ENCODE measurements around the gene PATJ. TPM values are rescaled to one million over a fixed set of nuclear protein-coding genes. Genes with fewer than 3 reads are reported as not detected.
"Not testable (repeated sequence)": the region's sequence is repeated elsewhere in the genome, so short reads cannot be mapped to it uniquely, and the experiment has no call there.

The PATJ gene
- total RNA-seq, 4 donors from 2014 or later: 54.9 to 187 (median 62.1) TPM

DNA sequence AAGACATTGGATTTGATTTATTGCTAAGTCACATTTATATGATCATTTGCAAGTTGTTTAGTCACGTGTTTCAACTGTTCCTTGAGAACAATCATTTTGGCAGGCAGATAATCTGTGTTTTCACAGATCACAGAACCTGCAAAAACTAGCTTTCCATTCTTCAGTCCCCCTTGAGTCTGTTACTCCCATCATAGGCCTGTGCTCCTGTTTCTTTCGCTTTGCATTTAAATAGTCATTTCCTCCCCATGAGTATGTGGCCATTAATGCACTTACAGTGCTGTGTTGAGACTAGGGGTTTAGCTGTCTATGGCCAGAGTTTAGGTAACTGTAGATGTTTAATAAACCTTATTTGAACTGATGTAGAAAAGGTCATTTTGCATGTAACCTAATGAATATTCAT lies 214.5 kb downstream of the PATJ start:
- H3K36me3 ChIP-seq: no peaks in the 10 kb centered on the region
- DNase-seq (ENCODE audit: low spot score in 2 of 2): no peak
- H3K9me3 ChIP-seq: no peaks in the 10 kb centered on the region
- TF ChIP-seq POLR2A (IDR thresholded peaks at IDR 0.05) (no peak), POLR2AphosphoS5 (IDR thresholded peaks at IDR 0.05) (no peak), EP300 (IDR thresholded peaks at IDR 0.05) (no peak)
- TF ChIP-seq, protein P1, sequence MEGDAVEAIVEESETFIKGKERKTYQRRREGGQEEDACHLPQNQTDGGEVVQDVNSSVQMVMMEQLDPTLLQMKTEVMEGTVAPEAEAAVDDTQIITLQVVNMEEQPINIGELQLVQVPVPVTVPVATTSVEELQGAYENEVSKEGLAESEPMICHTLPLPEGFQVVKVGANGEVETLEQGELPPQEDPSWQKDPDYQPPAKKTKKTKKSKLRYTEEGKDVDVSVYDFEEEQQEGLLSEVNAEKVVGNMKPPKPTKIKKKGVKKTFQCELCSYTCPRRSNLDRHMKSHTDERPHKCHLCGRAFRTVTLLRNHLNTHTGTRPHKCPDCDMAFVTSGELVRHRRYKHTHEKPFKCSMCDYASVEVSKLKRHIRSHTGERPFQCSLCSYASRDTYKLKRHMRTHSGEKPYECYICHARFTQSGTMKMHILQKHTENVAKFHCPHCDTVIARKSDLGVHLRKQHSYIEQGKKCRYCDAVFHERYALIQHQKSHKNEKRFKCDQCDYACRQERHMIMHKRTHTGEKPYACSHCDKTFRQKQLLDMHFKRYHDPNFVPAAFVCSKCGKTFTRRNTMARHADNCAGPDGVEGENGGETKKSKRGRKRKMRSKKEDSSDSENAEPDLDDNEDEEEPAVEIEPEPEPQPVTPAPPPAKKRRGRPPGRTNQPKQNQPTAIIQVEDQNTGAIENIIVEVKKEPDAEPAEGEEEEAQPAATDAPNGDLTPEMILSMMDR (IDR thresholded peaks at IDR 0.05): no peak
- H3K4me1 ChIP-seq: no peaks in the 10 kb centered on the region
- no peak overlapping the region for H3K27ac ChIP-seq
- no peak overlapping the region for H3K4me3 ChIP-seq
- H3K27me3 ChIP-seq: no peaks in the 10 kb centered on the region
- WGBS: 76% methylated on average over 2 of the region's 2 CpGs

DNA sequence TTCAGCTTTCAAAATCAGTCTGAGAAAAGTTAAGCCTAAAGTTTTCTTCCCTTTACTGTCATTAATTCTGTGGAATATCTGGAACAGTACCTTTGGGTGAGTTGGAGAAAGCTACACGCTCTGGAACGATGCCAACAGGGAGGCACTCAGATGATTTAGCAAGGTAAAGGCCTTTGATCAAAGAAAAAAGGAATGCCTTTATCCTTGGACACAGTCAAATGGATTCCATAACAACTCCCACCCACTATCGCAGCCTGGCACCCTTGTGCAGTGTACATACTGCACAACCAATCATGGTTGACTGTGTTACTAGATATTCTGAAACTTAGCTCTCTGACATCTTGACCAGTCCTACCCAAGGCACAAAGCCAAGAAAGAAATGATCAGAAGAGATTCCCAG lies 218.7 kb downstream of the PATJ start:
- no peak for DNase-seq (ENCODE audit: low spot score in 2 of 2)
- TF ChIP-seq POLR2A (IDR thresholded peaks at IDR 0.05) (no peak), POLR2AphosphoS5 (IDR thresholded peaks at IDR 0.05) (no peak), EP300 (IDR thresholded peaks at IDR 0.05) (no peak)
- TF ChIP-seq, protein P1 (IDR thresholded peaks at IDR 0.05): no peak
- 59% methylated on average over 3 of the region's 3 CpGs for WGBS
- no peak overlapping the region for H3K27ac ChIP-seq
- H3K36me3 ChIP-seq: no peaks in the 10 kb centered on the region
- H3K4me1 ChIP-seq: no peaks in the 10 kb centered on the region
- H3K27me3 ChIP-seq: no peaks in the 10 kb centered on the region
- H3K9me3 ChIP-seq: no peaks in the 10 kb centered on the region
- H3K4me3 ChIP-seq: no peak overlapping the region

DNA sequence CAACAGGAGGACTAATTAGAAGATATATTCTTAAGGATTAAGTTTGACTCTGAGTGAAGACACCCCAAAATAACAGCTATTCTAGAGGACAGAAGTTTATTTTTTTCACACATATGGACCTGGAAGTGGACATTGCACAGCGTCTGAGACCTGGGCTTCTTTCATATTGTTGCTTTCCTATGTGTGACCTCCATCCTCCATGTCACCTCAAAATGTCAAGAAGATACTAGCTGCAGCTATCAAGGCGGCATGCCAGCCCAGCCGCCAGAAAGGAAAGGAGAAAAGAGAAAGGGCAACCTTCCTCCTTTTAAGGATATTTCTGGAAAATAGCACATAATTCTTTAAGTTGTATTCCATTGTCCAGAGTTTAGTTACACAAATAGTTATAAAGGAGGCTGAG lies 220.4 kb downstream of the PATJ start:
- 97% methylated on average over 3 of the region's 3 CpGs for WGBS
- no peaks in the 10 kb centered on the region for H3K27me3 ChIP-seq
- no peaks in the 10 kb centered on the region for H3K4me1 ChIP-seq
- H3K9me3 ChIP-seq: no peaks in the 10 kb centered on the region
- no peak for DNase-seq (ENCODE audit: low spot score in 2 of 2)
- H3K4me3 ChIP-seq: no peak overlapping the region
- no peaks in the 10 kb centered on the region for H3K36me3 ChIP-seq
- H3K27ac ChIP-seq: no peak overlapping the region
- TF ChIP-seq POLR2AphosphoS5 (IDR thresholded peaks at IDR 0.05) (no peak), POLR2A (IDR thresholded peaks at IDR 0.05) (no peak)

DNA sequence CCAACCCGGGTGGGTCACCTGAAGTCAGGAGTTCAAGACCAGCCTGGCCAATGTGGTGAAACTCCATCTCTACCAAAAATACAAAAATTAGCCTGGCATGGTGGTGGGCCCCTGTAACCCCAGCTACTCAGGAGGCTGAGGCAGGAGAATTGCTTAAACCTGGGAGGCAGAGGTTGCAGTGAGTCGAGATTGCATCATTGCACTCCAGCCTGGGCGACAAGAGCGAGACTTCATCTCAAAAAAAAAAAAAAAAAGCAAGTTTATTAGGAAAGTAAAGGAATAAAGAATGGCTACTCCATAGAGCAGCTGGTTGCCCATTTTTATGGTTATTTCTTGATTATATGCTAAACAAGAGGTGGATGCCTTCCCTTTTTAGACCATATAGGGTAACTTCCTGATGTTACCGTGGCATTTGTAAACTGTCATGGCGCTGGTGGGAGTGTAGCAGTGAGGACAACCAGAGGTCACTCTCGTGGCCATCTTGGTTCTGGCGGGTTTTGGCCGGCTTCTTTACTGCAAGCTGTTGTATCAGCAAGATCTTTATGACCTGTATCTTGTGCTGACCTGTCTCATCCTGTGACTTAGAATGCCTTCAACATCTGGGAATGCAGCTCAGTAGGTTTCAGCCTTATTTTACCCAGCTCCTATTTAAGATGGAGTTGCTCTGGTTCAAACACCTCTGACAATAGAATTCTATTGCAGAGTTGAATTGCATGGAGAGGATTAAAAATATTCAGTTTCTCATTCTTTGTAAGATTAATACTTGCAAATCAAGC lies 224.4 kb downstream of the PATJ start:
- not testable (repeated sequence) for DNase-seq (ENCODE audit: low spot score in 2 of 2); H3K4me3 ChIP-seq; H3K27me3 ChIP-seq; H3K27ac ChIP-seq; H3K36me3 ChIP-seq; H3K4me1 ChIP-seq; H3K9me3 ChIP-seq
- 76% methylated on average over 9 of the region's 9 CpGs for WGBS

DNA sequence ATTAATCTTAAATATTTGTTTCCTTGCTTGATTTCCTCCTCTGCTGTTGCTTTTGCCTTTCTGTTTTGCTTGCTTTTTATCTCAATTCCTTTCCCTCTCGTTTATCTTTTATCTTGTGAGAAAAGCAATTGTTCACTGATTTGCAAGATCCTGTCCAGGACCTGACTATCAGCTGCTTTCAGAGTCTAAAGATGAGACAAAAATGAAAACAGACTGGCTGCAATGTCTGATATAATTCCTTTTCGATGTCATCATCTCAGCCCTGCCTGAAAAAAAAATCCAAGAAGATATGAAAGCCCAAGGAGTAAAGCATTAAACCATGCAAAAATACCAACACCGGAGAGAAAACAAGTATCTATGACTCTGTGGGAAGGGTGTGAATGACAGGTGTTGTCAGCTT lies 225.5 kb downstream of the PATJ start:
- H3K36me3 ChIP-seq: no peaks in the 10 kb centered on the region
- no peaks in the 10 kb centered on the region for H3K4me1 ChIP-seq
- H3K27ac ChIP-seq: no peak overlapping the region
- 35% methylated on average over 3 of the region's 3 CpGs for WGBS
- no peaks in the 10 kb centered on the region for H3K9me3 ChIP-seq
- no peak overlapping the region for H3K4me3 ChIP-seq
- no peak for DNase-seq (ENCODE audit: low spot score in 2 of 2)
- H3K27me3 ChIP-seq: no peaks in the 10 kb centered on the region
- TF ChIP-seq POLR2AphosphoS5 (IDR thresholded peaks at IDR 0.05) (no peak), POLR2A (IDR thresholded peaks at IDR 0.05) (no peak), EP300 (IDR thresholded peaks at IDR 0.05) (no peak)
- TF ChIP-seq, protein P1 (IDR thresholded peaks at IDR 0.05): no peak

DNA sequence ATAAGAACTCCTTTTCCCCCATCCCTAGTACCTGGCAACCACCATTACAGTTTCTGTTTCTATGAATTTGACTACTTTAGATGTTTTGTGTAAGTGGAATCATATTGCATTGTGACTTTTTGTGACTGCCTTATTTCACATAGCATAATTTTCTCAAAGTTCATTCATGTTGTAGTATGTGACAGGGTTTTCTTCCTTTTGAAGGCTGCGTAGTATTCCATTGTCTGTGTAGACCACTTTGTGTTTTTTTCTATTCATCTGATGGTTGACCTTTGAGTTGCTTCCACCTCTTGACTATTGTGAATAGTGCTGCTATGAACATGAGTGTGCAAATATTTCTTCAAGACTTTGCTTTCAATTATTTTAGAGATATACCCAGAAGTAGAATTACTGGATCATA lies 226.6 kb downstream of the PATJ start:
- H3K4me1 ChIP-seq: no peaks in the 10 kb centered on the region
- no peaks in the 10 kb centered on the region for H3K36me3 ChIP-seq
- no peak overlapping the region for H3K4me3 ChIP-seq
- WGBS: 100% methylated on average over 1 of the region's 1 CpG
- TF ChIP-seq EP300 (IDR thresholded peaks at IDR 0.05) (no peak), POLR2A (IDR thresholded peaks at IDR 0.05) (no peak), POLR2AphosphoS5 (IDR thresholded peaks at IDR 0.05) (no peak)
- TF ChIP-seq, protein P1 (IDR thresholded peaks at IDR 0.05): no peak
- no peaks in the 10 kb centered on the region for H3K9me3 ChIP-seq
- H3K27me3 ChIP-seq: no peaks in the 10 kb centered on the region
- H3K27ac ChIP-seq: no peak overlapping the region
- DNase-seq (ENCODE audit: low spot score in 2 of 2): no peak
